IgD-negative memory B cell (primary cell): ENCODE data around the gene PDZD2. TPM values are rescaled to one million over a fixed set of nuclear protein-coding genes. Genes with fewer than 3 reads are reported as not detected.

Source experiments
- polyA plus RNA-seq: library from polyadenylated mRNA; unstranded; fragments of 300-500 nt; fragmentation: Illumina TruSeq; gene quantifications from one replicate; pipeline ENCODE4 v1.2.3, GENCODE V29; 2021

PDZD2 gene
- polyA plus RNA-seq, 1 donor from 2014 or later: 0.16 TPM

Other genes with a start within 250 kb of the PDZD2 start
- 14.7 TPM for gene DROSHA, start 107.0 kb upstream of the PDZD2 start, polyA plus RNA-seq
- gene C5orf22, start 106.8 kb upstream of the PDZD2 start, polyA plus RNA-seq: 16.7 TPM